HG03354 (cell line): Measurements from ENCODE around the gene PTH2R.
"Not testable (repeated sequence)": the region's sequence is repeated elsewhere in the genome, so short reads cannot be mapped to it uniquely, and the experiment has no call there.

Source experiments
- ATAC-seq: cut with Tn5 transposase; IDR thresholded peaks from one replicate; pipeline ENCODE4 v1.9.1; 2021; ENCODE audit warnings: mild to moderate bottlenecking; ENCODE audit not compliant: unreplicated experiment, poor library complexity, severe bottlenecking

Gene PTH2R

GRCh38 chr2:208535578-208535977 is 129.0 kb downstream of the PTH2R start:
- ATAC-seq, result not testable (repeated sequence)

- no peak for ATAC-seq
Observed at GRCh38 chr2:208541461-208541988, 134.9 kb downstream of the PTH2R start.

- ATAC-seq, result no peak
Observed at GRCh38 chr2:208541989-208542464, 135.4 kb downstream of the PTH2R start.

- ATAC-seq, result peak; percentile 48
Observed at GRCh38 chr2:208542465-208543041, 136.0 kb downstream of the PTH2R start.
